Stimulated activated CD8-positive, alpha-beta memory T cell treated with anti-CD3 and anti-CD28 coated beads, Interleukin-12 subunit alpha, Interleukin-12 subunit beta, amount 100 ng/mL, for 24 hours (primary cell): ENCODE results near the gene ATP2A2.
"Not testable (repeated sequence)": the region's sequence is repeated elsewhere in the genome, so short reads cannot be mapped to it uniquely, and the experiment has no call there.

ENCODE experiments used
- DNase-seq: peaks from one replicate; pipeline ENCODE4 v3.0.0-alpha.2; 2020; ENCODE audit errors: extremely low read depth

Gene ATP2A2

GRCh38 chr12:110280779-110281548, at the start of gene ATP2A2:
TSS of gene ATP2A2 (plus strand) at chr12:110281247. CDS start at chr12:110281790, 543 bp downstream.
- peak; percentile 76 for DNase-seq

GRCh38 chr12:110233212-110233903, 47.7 kb upstream of the ATP2A2 start:
- DNase-seq = no peak

DNA sequence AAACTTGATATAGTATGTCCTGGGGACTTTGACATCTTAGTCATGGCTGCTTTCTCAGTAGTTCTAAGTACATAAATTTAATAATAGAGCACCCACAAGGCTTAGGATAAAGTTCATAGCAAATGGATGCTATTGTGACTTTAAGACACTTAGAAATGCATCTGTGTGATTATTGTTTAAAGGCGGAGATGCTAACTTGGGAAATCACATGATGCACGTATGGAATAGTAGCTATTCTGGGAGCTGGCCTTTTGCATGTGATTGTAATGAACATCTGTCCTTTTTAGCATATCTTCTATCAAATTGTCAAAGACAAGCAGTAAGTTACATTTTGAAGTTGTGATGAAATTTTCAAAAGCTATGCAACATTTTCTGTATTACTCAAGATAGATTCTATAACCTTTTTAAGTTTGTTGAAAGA, 46.7 kb upstream of the ATP2A2 start:
- DNase-seq = no peak

DNA sequence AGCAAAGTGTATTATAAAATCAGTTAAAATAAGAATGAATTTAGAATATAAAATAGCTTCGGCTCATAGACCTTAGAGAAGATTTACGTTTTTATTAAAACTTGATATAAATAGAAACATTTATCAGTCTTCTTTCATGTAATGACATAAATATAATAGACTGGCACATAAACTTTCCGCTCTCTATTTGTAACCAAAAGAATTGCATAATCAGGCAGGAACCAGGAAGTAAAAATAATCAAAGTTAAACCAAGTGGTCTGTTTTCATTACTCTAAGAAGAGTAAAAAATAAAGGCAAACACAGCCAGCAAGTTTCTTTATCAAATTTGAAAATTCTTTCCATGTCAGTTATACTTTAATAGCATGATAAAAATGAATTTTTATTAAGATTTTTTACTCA, 46.3 kb upstream of the ATP2A2 start:
- no peak for DNase-seq

GRCh38 chr12:110235383-110235782, 45.7 kb upstream of the ATP2A2 start:
- no peak for DNase-seq

DNA sequence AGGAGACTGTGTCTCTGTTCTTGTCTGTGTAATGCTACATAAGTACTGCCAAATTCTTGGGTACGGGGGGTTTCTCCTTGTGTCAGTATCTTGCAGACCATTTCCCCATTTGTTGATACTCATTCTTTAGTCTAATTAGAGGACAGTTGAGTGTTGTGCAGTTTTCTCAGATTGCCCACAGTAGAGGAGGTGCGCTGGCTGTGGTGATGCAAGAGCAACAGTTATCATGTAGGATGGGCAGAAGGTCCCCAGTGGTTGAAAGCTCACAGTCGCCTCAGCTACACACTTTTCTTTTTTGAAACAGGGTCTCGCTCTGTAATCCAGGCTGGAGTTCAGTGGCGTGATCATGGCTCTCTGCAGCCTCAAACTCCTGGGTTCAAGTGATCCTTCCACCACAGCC, 37.8 kb upstream of the ATP2A2 start:
- DNase-seq = no peak

- no peak for DNase-seq
These were observed 36.7 kb upstream of the ATP2A2 start for GRCh38 chr12:110244372-110244771.

- DNase-seq = no peak
These were observed 36.2 kb upstream of the ATP2A2 start for GRCh38 chr12:110244829-110245228.

DNA sequence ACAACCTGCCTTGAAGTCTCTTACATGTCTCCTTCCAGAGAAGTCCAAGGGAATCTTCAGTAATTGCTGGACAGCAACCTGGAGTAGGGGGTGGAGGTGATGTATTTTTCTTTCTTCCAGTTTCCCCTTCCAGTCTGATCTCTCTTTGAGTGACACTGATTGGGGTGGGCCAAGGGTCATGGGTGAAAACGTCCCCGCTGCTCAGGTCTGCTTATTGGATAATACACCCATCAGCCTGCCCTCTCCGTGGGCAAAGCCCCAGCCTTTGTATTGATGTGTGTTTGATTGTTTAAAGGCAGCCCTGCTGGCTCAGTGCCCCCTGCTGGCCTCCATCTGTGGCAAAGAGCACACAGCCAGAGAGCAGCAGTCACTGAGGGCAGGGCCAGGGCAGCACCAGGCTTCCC, 35.7 kb upstream of the ATP2A2 start:
- DNase-seq = peak; percentile 1

DNA sequence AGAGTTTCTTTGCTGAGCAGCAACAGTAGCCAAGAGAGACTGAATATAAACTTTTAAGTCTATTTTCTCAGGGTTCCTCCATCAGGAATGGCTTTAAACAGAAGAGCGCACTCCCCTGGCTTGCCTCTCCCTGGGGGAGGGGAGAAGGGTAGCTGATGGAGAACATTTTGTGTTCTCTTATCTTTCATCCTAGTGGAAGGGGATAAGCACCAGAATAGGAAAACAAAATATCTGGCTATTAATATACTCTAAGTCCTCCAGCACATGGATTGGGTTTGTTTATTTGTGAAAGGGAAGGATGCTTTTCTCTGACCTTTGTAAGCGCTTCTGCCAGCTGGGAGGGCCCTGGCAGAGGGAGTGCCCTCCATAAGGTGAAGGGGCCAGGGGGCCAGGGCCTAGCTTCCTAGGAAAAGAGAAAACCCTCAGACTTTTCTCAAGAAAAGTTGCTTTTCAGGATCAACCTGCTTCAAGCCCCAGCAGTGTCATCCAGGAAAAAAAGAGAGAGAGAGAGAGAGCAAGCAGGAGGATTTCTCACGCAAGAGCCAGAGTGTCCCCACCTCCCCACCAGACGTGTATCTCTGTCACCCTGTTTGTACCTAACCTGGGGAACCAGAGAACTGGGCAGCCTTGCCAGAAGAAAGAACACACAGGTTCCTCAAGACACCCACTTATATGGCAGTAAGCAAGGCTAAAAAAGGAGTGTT, 34.3 kb upstream of the ATP2A2 start:
- no peak for DNase-seq

- DNase-seq = no peak
These were observed 33.5 kb upstream of the ATP2A2 start for GRCh38 chr12:110247340-110248095.

- DNase-seq = no peak
These were observed 33.0 kb upstream of the ATP2A2 start for GRCh38 chr12:110248096-110248447.

DNA sequence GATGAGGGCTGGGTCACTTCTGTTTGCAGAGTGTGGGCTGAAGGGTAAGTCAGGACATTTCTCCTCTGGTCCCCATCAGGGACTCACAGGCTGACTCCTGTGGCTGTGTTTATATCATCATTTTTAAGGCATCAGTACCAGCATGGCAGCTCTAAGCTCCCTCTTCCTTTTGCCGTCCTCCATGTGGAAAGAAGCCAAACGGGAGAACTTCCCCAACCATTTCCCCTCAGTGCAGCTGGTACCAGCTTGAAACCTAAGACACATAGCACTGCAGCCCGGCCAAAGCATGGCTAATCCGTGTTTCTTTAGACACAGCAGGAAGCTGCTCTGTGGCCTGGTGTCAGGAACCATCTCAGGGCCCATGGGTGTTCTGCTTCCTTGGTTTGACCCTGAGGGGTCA, 31.9 kb upstream of the ATP2A2 start:
- DNase-seq = no peak

DNA sequence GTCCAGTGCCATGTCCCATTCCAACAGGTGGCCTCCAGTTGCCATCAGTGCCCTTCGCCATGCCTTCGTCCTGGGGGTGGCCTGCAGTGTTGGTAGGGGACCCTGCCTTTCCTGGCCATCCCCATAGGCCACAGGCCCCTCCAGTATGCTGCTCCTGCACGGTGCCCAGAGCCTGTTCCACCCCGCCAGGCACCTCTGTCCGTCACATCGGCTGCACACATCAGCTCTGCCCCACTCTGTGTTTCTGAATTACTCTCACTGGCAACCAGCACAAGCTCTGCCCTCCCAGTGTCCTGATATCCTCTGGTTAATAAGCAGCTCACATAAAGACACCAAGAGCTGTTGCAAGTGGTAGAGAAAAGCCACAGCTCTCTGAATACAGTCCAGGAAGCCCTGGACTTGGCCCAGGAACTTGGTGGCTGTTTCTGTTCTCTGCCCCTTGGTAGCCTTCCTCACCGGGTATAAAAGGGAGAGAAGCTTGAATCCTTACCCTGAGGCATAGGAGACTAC, 31.3 kb upstream of the ATP2A2 start:
- DNase-seq = no peak

DNA sequence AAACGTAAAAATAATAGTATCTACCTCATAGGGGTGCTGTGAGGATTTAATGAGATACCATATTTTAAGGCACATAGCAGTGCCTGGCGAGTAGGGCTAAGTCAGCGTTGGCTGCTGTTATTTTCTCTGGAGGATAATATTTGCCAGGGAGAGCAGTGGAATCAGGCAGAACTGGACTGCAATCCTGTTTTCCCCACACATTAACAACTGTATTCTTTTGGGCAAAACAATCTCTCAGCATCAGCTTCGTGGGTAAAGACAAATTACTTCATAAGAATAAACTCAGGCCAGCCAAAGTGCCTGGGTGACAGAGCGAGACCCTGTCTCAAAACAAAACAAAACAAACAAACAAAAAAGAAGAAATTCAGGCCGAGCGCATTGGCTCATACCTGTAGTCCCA, 29.7 kb upstream of the ATP2A2 start:
- DNase-seq = no peak

DNA sequence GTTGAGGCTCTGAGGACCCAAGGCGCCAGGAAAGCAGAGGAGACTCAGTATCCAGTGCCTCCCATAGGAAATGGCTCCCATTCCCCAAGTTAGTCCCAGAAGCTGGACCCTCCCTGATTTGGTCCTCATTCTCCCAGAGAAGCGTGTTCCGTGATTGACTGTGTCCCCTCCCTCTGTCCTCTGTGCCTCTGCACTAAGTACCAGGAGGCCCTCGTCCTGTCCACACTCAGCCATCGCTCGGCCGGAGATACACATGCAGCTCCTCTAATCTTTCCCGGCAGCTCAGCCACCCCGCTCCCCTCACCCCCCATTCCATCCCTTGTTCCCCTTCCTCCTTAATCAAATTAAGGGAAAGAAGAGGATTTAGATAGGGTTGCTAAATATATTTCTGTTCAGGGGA, 28.3 kb upstream of the ATP2A2 start:
- no peak for DNase-seq

GRCh38 chr12:110253176-110253575, 27.9 kb upstream of the ATP2A2 start:
- no peak for DNase-seq

- no peak for DNase-seq
These were observed 26.0 kb upstream of the ATP2A2 start for GRCh38 chr12:110254971-110255540.

DNA sequence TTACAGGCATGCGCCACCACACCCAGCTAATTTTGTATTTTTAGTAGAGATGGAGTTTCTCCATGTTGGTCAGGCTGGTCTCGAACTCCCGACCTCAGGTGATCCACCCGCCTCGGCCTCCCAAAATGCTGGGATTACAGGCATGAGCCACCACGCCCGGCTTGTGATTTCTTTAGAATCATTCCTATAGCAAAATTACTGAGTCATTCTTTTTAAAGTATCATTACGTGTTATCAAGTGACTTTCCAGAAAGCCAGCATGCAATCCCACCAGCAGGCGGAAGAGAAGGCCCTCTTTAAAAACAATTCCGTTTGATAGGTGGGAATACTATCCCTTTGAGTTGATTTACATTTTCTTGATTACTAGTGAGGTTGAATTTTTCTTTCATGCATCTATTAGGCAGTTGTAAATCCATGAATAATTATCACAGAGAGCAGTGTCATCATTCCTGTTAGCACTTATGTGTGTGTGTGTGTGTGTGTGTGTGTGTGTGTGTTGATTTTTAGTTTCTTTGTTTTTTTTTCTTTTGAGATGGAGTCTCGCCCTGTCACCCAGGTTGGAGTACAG, 25.1 kb upstream of the ATP2A2 start:
- not testable (repeated sequence) for DNase-seq

- no peak for DNase-seq
These were observed 24.1 kb upstream of the ATP2A2 start for GRCh38 chr12:110256780-110257431.

GRCh38 chr12:110258466-110258865, 22.6 kb upstream of the ATP2A2 start:
- no peak for DNase-seq
